B cell (primary cell): ENCODE data around the gene OR52E4. TPM values are rescaled to one million over a fixed set of nuclear protein-coding genes. Genes with fewer than 3 reads are reported as not detected.

Experiments
- ATAC-seq: fragments of 200-7000 bp; cut with Tn5 transposase; one replicate; pipeline ENCODE4 v1.10.0; 2021; ENCODE audit warnings: low read depth, mild to moderate bottlenecking, moderate number of reproducible peaks, moderate library complexity
- CTCF ChIA-PET: fragments of 350-600 bp; sonication (Branson Sonifier 250); formaldehyde crosslinking; loops from one replicate; lab custom pipeline; 2021; ENCODE audit warnings: antibody characterized with exemption, inconsistent platforms; lab: Charles Lee
- POLR2A ChIA-PET: fragments of 350-600 bp; sonication (Branson Sonifier 250); formaldehyde crosslinking; loops from one replicate; lab custom pipeline; 2021; ENCODE audit warnings: antibody characterized with exemption; lab: Charles Lee
- DNase-seq: peaks from one replicate; pipeline ENCODE4 v3.0.0; 2013
- H2AFZ ChIP-seq: 2 replicates; pipeline ENCODE4 v1.6.1; 2012; ENCODE audit warnings: mild to moderate bottlenecking, low read depth, low read length; ENCODE audit not compliant: insufficient read depth, poor library complexity, severe bottlenecking
- H3K27ac ChIP-seq, 2 donors: 1 replicate in 1 of 2; 2 replicates in 1 of 2; pipeline ENCODE4 v1.5.1; 2012 to 2013; ENCODE audit warnings: low read length in 2 of 2, mild to moderate bottlenecking in 2 of 2, moderate library complexity in 1 of 2
- H3K27me3 ChIP-seq, 4 experiments: fragments of 200-600 bp in 1 of 4; sonication (generic) in 1 of 4; replicated peaks in 1 of 4; 1 replicate in 2 of 4; 2 replicates in 2 of 4; pipeline versions ENCODE4 v1.6.1 to v1.7.0; 2013 to 2016; ENCODE audit warnings: low read length in 3 of 4, mild to moderate bottlenecking in 2 of 4, mixed read lengths in 1 of 4, moderate library complexity in 1 of 4; ENCODE audit not compliant: insufficient read depth in 4 of 4, control insufficient read depth in 3 of 4; ENCODE audit errors: control extremely low read depth in 1 of 4
- H3K36me3 ChIP-seq, 2 experiments: replicated peaks in 1 of 2; 1 replicate in 1 of 2; 2 replicates in 1 of 2; pipeline versions ENCODE4 v1.6.1 to v1.7.1; 2013; ENCODE audit warnings: low read length in 1 of 2; ENCODE audit not compliant: insufficient read depth in 2 of 2, control insufficient read depth in 1 of 2; ENCODE audit errors: control extremely low read depth in 1 of 2, extremely low read depth in 1 of 2
- H3K4me1 ChIP-seq, 2 donors: fragments of 200-600 bp in 1 of 2; sonication (generic) in 1 of 2; 1 replicate in 1 of 2; 2 replicates in 1 of 2; pipeline versions ENCODE4 v1.5.1 to v1.6.1; 2013 to 2017; ENCODE audit warnings: low read length in 2 of 2; ENCODE audit not compliant: control insufficient read depth in 2 of 2, insufficient read depth in 2 of 2
- H3K4me2 ChIP-seq: replicated peaks from 2 replicates; pipeline ENCODE3; 2012; ENCODE audit warnings: mild to moderate bottlenecking, low read depth, low read length; ENCODE audit not compliant: poor library complexity, severe bottlenecking
- H3K4me3 ChIP-seq, 5 experiments: fragments of 200-600 bp in 1 of 5; sonication (generic) in 1 of 5; 1 replicate in 3 of 5; 2 replicates in 2 of 5; pipeline versions ENCODE4 v1.5.1 to v1.7.0; 2011 to 2016; ENCODE audit warnings: low read length in 4 of 5, mild to moderate bottlenecking in 4 of 5, low read depth in 2 of 5, control low read depth in 1 of 5, moderate library complexity in 1 of 5; ENCODE audit not compliant: insufficient read depth in 1 of 5; ENCODE audit errors: control extremely low read depth in 1 of 5, extremely low read depth in 1 of 5
- H3K79me2 ChIP-seq: fragments of 200-600 bp; sonication (generic); one replicate; pipeline ENCODE4 v1.6.0; 2016; ENCODE audit warnings: low read length; ENCODE audit not compliant: control insufficient read depth, insufficient read depth
- H3K9ac ChIP-seq: fragments of 200-600 bp; sonication (generic); 2 replicates; pipeline ENCODE4 v1.6.1; 2017; ENCODE audit warnings: mild to moderate bottlenecking, low read length, moderate library complexity
- H3K9me3 ChIP-seq, 3 donors: one replicate each; pipeline versions ENCODE4 v1.6.1 to v1.7.1; 2013; ENCODE audit warnings: low read length in 2 of 3; ENCODE audit not compliant: control insufficient read depth in 2 of 3, insufficient read depth in 1 of 3; ENCODE audit errors: control extremely low read depth in 1 of 3
- H4K20me1 ChIP-seq: 2 replicates; pipeline ENCODE4 v1.6.0; 2012; ENCODE audit warnings: mild to moderate bottlenecking, low read length; ENCODE audit not compliant: insufficient read depth, control insufficient read depth, poor library complexity, severe bottlenecking
- H3K27ac Mint-ChIP-seq: one replicate; pipeline ENCODE4 v1.8.0; 2021; ENCODE audit warnings: mixed read lengths
- H3K27me3 Mint-ChIP-seq: one replicate; pipeline ENCODE4 v1.8.0; 2021; ENCODE audit warnings: mixed read lengths
- H3K4me1 Mint-ChIP-seq: one replicate; pipeline ENCODE4 v1.8.0; 2021; ENCODE audit warnings: mixed read lengths
- H3K4me3 Mint-ChIP-seq: one replicate; pipeline ENCODE4 v1.8.0; 2021; ENCODE audit warnings: mixed read lengths
- H3K9me3 Mint-ChIP-seq: one replicate; pipeline ENCODE4 v1.8.0; 2022; ENCODE audit warnings: mixed read lengths; ENCODE audit not compliant: insufficient read depth
- EZH2 ChIP-seq: IDR thresholded peaks from 2 replicates; pipeline ENCODE4 v1.6.1; 2012; ENCODE audit warnings: borderline replicate concordance, low read depth, mild to moderate bottlenecking, moderate library complexity, low read length; ENCODE audit not compliant: insufficient read depth, poor library complexity, severe bottlenecking
- WGBS: methylation state at CpG from one replicate; pipeline ENCODE4 v1.1.5; 2013; ENCODE audit warnings: missing lambda C conversion rate; ENCODE audit not compliant: insufficient coverage; 5-methylcytosine and 5-hydroxymethylcytosine counted together
- intact Hi-C: fragments of 100-400 bp; cut with micrococcal nuclease; formaldehyde crosslinking; loops from one replicate; pipeline ENCODE4 v1.10.0; 2022
- polyA plus RNA-seq: library from polyadenylated mRNA; depleted of rRNA; stranded (reverse); fragments of >200 nt; gene quantifications from 2 replicates; pipeline ENCODE4 v1.2.3, GENCODE V29; 2012
- total RNA-seq, 2 donors: library from RNA; stranded (reverse); fragments of 120-200 nt in 1 of 2; gene quantifications; 1 replicate in 1 of 2; 2 replicates in 1 of 2; pipeline versions ENCODE4 v1.2.3 to v1.2.4, GENCODE V29; 2013 to 2022
- TF ChIP-seq, protein P1 (sequence below): fragments of 200-600 bp; IDR thresholded peaks from one replicate; pipeline ENCODE4 v1.8.0; 2022; ENCODE audit warnings: antibody characterized with exemption, mild to moderate bottlenecking

The OR52E4 gene
- total and polyA plus RNA-seq, 2 donors (not counting 1 experiment from before 2014, with no cell fraction given) = not detected

DNA sequence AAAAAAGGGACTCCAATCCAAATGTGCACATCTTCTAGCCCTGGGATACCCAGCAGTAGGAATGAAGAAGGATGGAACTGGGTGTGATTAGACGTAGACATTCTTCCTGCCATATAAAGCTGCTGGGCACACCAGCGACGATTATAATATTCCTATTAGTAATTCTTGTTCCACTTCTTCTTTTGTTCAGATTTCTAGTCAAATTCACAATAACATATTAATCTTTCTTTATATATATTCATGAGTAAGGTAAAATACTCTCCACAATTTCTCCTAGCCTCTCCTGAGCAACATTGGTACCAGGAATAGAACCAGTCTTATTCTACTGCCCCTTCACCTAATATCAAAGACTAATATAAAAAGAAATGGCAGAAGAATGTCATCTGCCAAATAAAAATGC is 22.8 kb upstream of the OR52E4 start, which contains the start of gene OR52E8:
Gene OR52E8 (minus strand): TSS at position 101 of the 400 bp plus-strand sequence. CDS start 0 bp downstream, at position 101.
- no peak within 1 kb of the TSS for H2AFZ ChIP-seq
- ATAC-seq = no peak
- no peak for DNase-seq
- Mint-ChIP-seq H3K27ac (no peak within 1 kb of the TSS), H3K27me3 (peaks cover 7% of the 10 kb centered on the region), H3K4me3 (no peak within 1 kb of the TSS), H3K9me3 (no peaks in the 10 kb centered on the region), H3K4me1 (no peaks in the 10 kb centered on the region)
- intact Hi-C loops = no loop called here
- TF ChIP-seq, protein P1, sequence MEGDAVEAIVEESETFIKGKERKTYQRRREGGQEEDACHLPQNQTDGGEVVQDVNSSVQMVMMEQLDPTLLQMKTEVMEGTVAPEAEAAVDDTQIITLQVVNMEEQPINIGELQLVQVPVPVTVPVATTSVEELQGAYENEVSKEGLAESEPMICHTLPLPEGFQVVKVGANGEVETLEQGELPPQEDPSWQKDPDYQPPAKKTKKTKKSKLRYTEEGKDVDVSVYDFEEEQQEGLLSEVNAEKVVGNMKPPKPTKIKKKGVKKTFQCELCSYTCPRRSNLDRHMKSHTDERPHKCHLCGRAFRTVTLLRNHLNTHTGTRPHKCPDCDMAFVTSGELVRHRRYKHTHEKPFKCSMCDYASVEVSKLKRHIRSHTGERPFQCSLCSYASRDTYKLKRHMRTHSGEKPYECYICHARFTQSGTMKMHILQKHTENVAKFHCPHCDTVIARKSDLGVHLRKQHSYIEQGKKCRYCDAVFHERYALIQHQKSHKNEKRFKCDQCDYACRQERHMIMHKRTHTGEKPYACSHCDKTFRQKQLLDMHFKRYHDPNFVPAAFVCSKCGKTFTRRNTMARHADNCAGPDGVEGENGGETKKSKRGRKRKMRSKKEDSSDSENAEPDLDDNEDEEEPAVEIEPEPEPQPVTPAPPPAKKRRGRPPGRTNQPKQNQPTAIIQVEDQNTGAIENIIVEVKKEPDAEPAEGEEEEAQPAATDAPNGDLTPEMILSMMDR = no peak
- H3K4me2 ChIP-seq = no peak within 1 kb of the TSS
- H3K9ac ChIP-seq = no peak within 1 kb of the TSS
- ChIA-PET CTCF (no interaction called here), POLR2A (no interaction called here)
- no peaks in the 10 kb centered on the region for H3K4me1 ChIP-seq
- H3K9me3 ChIP-seq = no peaks in the 10 kb centered on the region
- H3K27me3 ChIP-seq = no peaks in the 10 kb centered on the region
- WGBS = no CpG with 5 or more reads among the region's 3 CpGs
- H3K79me2 ChIP-seq = no peaks in the 10 kb centered on the region
- H3K27ac ChIP-seq = no peak within 1 kb of the TSS
- no peaks in the 10 kb centered on the region for H3K36me3 ChIP-seq
- no peaks in the 10 kb centered on the region for H4K20me1 ChIP-seq
- no peak within 1 kb of the TSS for H3K4me3 ChIP-seq

DNA sequence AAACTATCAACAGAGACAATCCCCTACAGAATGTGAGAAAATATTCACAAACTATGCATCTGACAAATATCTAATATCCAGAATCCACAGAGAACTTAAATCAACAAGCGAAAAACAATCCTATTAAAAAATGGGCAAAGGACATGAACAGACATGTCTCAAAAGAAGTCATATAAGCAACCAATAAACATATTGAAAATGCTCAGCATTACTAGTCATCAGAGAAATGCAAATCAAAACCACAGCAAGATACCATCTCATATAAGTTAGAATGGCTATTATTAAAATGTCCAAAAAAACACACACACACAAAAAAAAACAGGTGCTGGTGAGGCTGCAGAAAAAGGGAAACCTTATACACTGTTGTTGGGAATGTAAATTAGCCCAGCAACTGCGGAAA is 14.6 kb upstream of the OR52E4 start:
- no peak for ATAC-seq
- no peaks in the 10 kb centered on the region for H3K4me1 ChIP-seq
- H3K27ac ChIP-seq = no peak overlapping the region
- ChIA-PET POLR2A (no interaction called here), CTCF (no interaction called here)
- H3K27me3 ChIP-seq = no peaks in the 10 kb centered on the region
- no peaks in the 10 kb centered on the region for H4K20me1 ChIP-seq
- intact Hi-C loops = no loop called here
- H3K9ac ChIP-seq = no peak overlapping the region
- no peak for DNase-seq
- Mint-ChIP-seq H3K27ac (no peak overlapping the region), H3K9me3 (no peaks in the 10 kb centered on the region), H3K27me3 (peaks cover 3% of the 10 kb centered on the region), H3K4me1 (no peaks in the 10 kb centered on the region), H3K4me3 (no peak overlapping the region)
- H3K36me3 ChIP-seq = no peaks in the 10 kb centered on the region
- no peaks in the 10 kb centered on the region for H3K79me2 ChIP-seq
- no peak overlapping the region for H2AFZ ChIP-seq
- H3K4me2 ChIP-seq = no peak overlapping the region
- H3K9me3 ChIP-seq = no peaks in the 10 kb centered on the region
- 100% methylated on average over 1 of the region's 2 CpGs for WGBS
- H3K4me3 ChIP-seq = no peak overlapping the region
- no peak for TF ChIP-seq EZH2
- TF ChIP-seq, protein P1 = no peak
